ENCODE measurements around the gene PALB2.
"Not testable (repeated sequence)": the region's sequence is repeated elsewhere in the genome, so short reads cannot be mapped to it uniquely, and the experiment has no call there.

The PALB2 gene

DNA sequence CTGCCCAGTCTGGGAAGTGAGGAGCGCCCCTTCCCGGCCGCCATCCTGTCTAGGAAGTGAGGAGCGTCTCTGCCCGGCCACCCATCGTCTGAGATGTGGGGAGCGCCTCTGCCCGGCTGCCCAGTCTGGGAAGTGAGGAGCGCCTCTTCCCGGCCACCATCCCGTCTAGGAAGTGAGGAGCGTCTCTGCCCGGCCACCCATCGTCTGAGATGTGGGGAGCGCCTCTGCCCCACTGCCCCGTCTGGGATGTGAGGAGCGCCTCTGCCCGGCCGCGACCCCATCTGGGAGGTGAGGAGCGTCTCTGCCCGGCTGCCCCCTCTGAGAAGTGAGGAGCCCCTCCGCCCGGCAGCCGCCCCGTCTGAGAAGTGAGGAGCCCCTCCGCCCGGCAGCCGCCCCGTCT, 57.8 kb downstream of the PALB2 start:
- in situ Hi-C loops (cut with MboI; ENCODE audit: low sequenced_read_pairs); H3K4me1 ChIP-seq; H3K27me3 ChIP-seq (ENCODE audit: low read depth); H3K9me3 ChIP-seq; DNase-seq (ENCODE audit: low spot score in 2 of 2); H3K4me3 ChIP-seq: not testable (repeated sequence)
- peaks cover 79% of the 10 kb centered on the region for H3K36me3 ChIP-seq (replicated peaks)

GRCh38 chr16:23581764-23582163, 59.3 kb downstream of the PALB2 start:
- Histone ChIP-seq H3K9me3 (no peaks in the 10 kb centered on the region), H3K4me3 (no peak overlapping the region), H3K36me3 (replicated peaks) (peaks cover 75% of the 10 kb centered on the region), H3K27me3 (ENCODE audit: low read depth) (no peaks in the 10 kb centered on the region), H3K4me1 (peaks cover 7% of the 10 kb centered on the region)
- DNase-seq (ENCODE audit: low spot score in 2 of 2): no peak
- in situ Hi-C loops (cut with MboI; ENCODE audit: low sequenced_read_pairs): no loop called here

DNA sequence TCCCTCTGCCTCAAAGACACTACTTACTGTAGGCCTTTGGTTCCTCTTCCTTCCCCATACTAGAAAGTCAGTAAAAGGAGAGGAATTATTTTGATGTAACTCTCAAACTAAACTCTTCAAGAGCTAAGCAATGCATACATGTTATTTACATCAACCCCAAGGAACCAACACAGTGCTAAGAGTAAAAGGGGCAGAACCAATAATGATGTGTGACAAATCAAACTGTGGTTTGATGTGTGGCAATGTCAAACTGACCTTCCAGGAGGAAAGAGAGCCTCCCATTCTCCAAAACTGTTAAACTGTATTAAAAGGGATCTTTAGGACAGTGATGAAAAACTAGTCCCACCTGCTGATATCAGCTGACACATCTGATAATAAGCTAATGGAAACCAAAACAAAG, 60.7 kb downstream of the PALB2 start:
- no peak for DNase-seq (ENCODE audit: low spot score in 2 of 2)
- no peak overlapping the region for H3K4me3 ChIP-seq
- peaks cover 7% of the 10 kb centered on the region for H3K4me1 ChIP-seq
- H3K27me3 ChIP-seq (ENCODE audit: low read depth): no peaks in the 10 kb centered on the region
- in situ Hi-C loops (cut with MboI; ENCODE audit: low sequenced_read_pairs): no loop called here
- no peaks in the 10 kb centered on the region for H3K9me3 ChIP-seq
- H3K36me3 ChIP-seq (replicated peaks): peaks cover 62% of the 10 kb centered on the region

DNA sequence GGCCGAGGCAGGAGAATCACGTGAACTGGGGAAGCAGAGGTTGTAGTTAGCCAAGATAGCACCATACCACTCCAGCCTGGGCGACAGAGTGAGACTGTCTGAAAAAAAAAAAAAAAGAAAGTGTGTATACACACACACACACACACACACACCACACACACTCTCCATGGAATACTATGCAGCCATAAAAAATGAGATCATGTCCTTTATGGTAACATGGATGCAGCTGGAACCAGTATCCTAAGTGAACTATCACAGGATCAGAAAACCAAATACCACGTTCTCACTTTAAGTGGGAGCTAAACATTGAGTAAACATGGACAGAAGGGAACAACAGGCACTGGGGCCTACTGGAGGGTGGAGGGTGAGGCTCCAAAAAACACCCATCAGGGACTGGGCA, 61.7 kb downstream of the PALB2 start:
- no peak overlapping the region for H3K4me3 ChIP-seq
- H3K9me3 ChIP-seq: no peaks in the 10 kb centered on the region
- no peaks in the 10 kb centered on the region for H3K27me3 ChIP-seq (ENCODE audit: low read depth)
- in situ Hi-C loops (cut with MboI; ENCODE audit: low sequenced_read_pairs): no loop called here
- H3K4me1 ChIP-seq: peaks cover 7% of the 10 kb centered on the region
- peaks cover 52% of the 10 kb centered on the region for H3K36me3 ChIP-seq (replicated peaks)
- DNase-seq (ENCODE audit: low spot score in 2 of 2): no peak

DNA sequence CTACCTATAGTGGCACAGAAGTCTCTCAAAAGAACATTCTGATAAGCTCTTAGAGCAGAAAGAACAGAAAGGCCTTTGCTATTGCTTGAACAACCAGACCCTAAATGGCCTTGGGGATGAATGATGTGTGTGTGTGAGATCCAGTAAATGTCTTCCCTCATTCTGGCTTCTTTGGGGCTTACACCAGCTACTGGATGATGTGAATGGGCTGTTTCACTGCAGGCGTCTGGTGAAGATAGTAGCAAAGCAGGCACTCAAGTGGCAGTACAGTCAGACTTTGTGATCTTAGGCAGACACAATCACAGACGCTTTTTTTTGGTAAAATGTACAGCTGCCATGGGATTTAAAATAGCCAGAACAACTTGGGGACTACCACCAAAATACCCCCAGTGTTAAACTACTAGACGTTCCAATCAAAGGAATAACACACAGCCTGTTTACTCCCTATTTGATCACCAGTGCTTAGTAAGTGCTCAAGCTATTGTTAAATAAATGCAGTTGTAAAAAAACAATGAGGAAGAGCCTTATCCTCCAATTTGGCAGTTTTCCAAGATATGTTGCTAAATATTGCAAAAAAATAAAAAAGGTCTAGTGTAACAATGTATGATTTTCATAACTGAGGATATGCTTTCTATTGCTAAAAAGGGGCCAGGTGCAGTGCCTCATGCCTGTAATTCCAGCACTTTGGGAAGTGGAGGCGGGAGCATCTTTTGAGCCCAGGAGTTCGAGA, 62.8 kb downstream of the PALB2 start:
- peak in 1 of 2 experiments; percentile 45 for DNase-seq (ENCODE audit: low spot score in 2 of 2)
- Histone ChIP-seq H3K4me1 (peaks cover 7% of the 10 kb centered on the region), H3K4me3 (no peak overlapping the region), H3K27me3 (ENCODE audit: low read depth) (no peaks in the 10 kb centered on the region), H3K9me3 (no peaks in the 10 kb centered on the region), H3K36me3 (replicated peaks) (peaks cover 60% of the 10 kb centered on the region)
- in situ Hi-C loops (cut with MboI; ENCODE audit: low sequenced_read_pairs): no loop called here

DNA sequence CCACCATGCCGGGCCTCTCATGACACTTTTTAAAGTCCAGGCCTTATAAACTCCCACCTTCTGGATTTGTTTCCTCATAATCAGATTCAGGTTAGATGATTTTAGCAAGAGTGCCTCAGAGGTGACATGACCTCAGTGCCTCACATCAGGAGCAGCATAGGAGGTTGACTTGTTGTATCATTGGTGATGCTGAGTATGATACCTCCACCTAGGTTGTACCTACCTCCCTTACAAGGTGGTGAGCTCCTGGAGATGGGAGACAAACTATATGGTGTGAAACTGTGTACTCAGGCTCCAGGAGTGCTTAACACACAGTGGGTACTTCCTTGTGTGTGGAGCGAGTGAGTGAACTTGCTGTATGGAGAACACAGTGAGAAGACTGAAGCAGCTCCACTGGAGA, 63.6 kb downstream of the PALB2 start:
- Histone ChIP-seq H3K4me3 (no peak overlapping the region), H3K9me3 (no peaks in the 10 kb centered on the region), H3K4me1 (peaks cover 7% of the 10 kb centered on the region), H3K27me3 (ENCODE audit: low read depth) (no peaks in the 10 kb centered on the region), H3K36me3 (replicated peaks) (peaks cover 66% of the 10 kb centered on the region)
- in situ Hi-C loops (cut with MboI; ENCODE audit: low sequenced_read_pairs): no loop called here
- DNase-seq (ENCODE audit: low spot score in 2 of 2): no peak

GRCh38 chr16:23575834-23576233, 65.3 kb downstream of the PALB2 start:
- H3K36me3 ChIP-seq (replicated peaks): peaks cover 58% of the 10 kb centered on the region
- H3K4me1 ChIP-seq: peaks cover 7% of the 10 kb centered on the region
- no peaks in the 10 kb centered on the region for H3K9me3 ChIP-seq
- H3K27me3 ChIP-seq (ENCODE audit: low read depth): no peaks in the 10 kb centered on the region
- no peak overlapping the region for H3K4me3 ChIP-seq
- in situ Hi-C loops (cut with MboI; ENCODE audit: low sequenced_read_pairs): no loop called here
- no peak for DNase-seq (ENCODE audit: low spot score in 2 of 2)

DNA sequence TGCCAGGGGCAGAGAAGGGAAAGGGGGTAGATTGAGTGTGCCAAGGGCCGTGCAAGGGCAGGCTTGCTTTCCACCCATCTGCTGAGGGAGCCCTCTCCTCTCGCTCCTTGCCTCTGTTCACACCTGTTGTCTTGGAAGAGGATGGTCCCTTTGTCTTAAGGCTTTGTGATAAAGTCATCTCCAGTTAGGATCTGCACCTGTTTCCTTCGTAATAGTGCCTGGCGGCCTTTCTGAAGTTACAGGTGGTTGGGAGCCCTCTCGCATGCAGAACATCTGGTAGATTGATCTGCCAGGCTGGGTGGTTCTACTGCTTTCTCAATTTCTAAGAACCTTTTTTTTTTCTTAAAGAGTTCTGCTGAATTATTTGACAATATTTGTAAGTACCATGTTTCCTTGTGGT, 67.3 kb downstream of the PALB2 start:
- H3K9me3 ChIP-seq: no peaks in the 10 kb centered on the region
- no peaks in the 10 kb centered on the region for H3K27me3 ChIP-seq (ENCODE audit: low read depth)
- H3K4me3 ChIP-seq: no peak overlapping the region
- H3K4me1 ChIP-seq: peaks cover 7% of the 10 kb centered on the region
- in situ Hi-C loops (cut with MboI; ENCODE audit: low sequenced_read_pairs): no loop called here
- DNase-seq (ENCODE audit: low spot score in 2 of 2): no peak
- H3K36me3 ChIP-seq (replicated peaks): peaks cover 56% of the 10 kb centered on the region

DNA sequence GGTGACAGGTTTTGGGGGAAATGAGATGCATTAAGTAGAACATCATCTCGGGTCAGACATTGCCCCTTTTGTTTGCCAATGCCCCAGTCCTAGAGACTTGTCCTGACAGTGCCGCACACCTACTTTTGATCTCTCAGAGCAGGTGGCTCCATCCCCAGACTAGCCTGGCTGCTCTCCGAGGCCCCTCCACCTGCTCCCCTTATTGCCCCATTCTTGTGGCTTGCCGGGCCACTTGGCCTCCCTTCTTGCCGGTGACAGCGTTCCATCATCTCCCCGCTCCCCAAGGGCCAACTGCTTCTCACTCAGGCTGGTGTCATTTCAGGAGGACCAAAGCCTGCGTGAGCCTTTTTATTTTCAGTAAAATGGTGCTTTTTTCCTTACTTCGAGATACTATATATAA, 68.7 kb downstream of the PALB2 start:
- Histone ChIP-seq H3K4me3 (no peak overlapping the region), H3K36me3 (replicated peaks) (peaks cover 59% of the 10 kb centered on the region), H3K9me3 (no peaks in the 10 kb centered on the region), H3K4me1 (no peaks in the 10 kb centered on the region), H3K27me3 (ENCODE audit: low read depth) (no peaks in the 10 kb centered on the region)
- in situ Hi-C loops (cut with MboI; ENCODE audit: low sequenced_read_pairs): no loop called here
- no peak for DNase-seq (ENCODE audit: low spot score in 2 of 2)

DNA sequence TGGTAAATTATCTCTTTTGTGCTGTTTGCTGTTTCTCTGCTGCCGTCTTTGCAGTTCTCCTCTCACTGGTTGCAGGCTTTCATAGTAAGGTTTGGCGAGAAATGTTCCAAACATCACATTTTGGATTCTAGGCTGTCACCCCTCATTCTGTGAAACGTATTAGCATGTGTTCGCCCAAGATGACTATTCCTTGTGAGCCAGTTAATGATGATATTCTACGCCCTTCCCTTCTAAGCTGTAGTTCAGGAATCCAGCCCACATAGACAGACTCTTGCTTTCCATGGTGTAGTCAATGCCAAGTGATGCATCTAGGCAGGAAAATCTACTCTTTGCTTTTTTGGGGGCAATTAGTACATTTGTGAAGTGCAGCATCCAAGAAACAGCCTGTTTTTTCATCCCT, 69.2 kb downstream of the PALB2 start:
- H3K36me3 ChIP-seq (replicated peaks): peaks cover 60% of the 10 kb centered on the region
- DNase-seq (ENCODE audit: low spot score in 2 of 2): no peak
- in situ Hi-C loops (cut with MboI; ENCODE audit: low sequenced_read_pairs): no loop called here

DNA sequence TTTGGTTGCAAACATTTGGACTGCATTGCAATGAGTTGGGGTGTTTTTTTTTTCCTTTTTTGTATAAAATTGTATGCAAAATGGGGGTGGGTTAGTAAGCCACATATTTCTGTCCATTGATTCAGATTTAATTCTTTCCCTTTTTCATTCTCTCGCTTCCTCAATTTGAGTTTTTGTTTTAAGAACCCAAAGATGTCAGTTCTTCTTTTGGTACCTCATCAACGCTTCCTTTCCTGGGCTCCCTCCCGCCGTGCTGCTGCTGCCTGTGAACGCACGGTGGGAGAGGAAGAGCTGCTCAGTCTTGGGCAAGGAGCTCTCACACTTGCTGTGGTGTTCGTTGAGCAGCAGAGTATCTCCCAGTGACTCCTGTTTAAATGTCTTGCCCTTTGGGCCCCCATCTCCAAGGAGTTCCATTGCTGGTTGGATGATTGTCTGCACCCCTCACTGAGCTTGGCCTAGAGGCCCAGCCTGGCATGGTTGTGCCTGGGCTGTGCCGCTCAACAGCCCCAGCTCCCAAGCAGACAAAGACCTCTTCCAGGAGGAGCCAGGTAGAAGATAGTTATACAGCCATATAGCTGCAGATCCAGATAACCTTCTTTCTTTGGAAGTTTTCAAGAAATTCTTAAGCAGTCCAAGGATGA, 70.0 kb downstream of the PALB2 start:
- Histone ChIP-seq H3K4me1 (no peaks in the 10 kb centered on the region), H3K4me3 (no peak overlapping the region), H3K9me3 (no peaks in the 10 kb centered on the region), H3K27me3 (ENCODE audit: low read depth) (no peaks in the 10 kb centered on the region), H3K36me3 (replicated peaks) (peaks cover 66% of the 10 kb centered on the region)
- DNase-seq (ENCODE audit: low spot score in 2 of 2): no peak
- in situ Hi-C loops (cut with MboI; ENCODE audit: low sequenced_read_pairs): no loop called here

More for the DNA sequence above, 69.2 kb downstream of the PALB2 start:
- Histone ChIP-seq H3K4me1 (no peaks in the 10 kb centered on the region), H3K9me3 (no peaks in the 10 kb centered on the region), H3K27me3 (ENCODE audit: low read depth) (no peaks in the 10 kb centered on the region), H3K4me3 (no peak overlapping the region)

- Histone ChIP-seq H3K36me3 (replicated peaks) (peaks cover 77% of the 10 kb centered on the region), H3K27me3 (ENCODE audit: low read depth) (no peaks in the 10 kb centered on the region), H3K4me3 (no peak overlapping the region), H3K4me1 (no peaks in the 10 kb centered on the region), H3K9me3 (no peaks in the 10 kb centered on the region)
- in situ Hi-C loops (cut with MboI; ENCODE audit: low sequenced_read_pairs): no loop called here
- DNase-seq (ENCODE audit: low spot score in 2 of 2): no peak
Observed at GRCh38 chr16:23567602-23568001, 73.5 kb downstream of the PALB2 start.

DNA sequence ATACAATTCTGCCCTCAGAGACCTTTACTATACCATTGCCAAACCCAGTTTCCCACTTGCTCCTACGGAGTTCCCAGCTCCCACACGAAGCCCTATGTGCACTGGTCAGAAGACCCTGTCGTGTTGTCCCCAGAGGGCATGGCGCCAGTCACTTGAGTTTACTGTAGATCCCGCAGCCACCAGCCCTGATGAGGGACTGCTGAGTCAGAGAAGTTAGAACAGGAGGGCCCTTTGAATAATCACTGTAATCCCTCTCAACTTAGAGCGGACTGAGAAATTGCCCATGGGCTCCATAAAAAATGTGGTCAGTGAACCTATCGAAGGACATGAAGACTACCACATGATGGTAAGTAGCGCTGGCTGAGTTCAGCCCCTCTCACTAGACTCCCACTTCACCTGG, 74.4 kb downstream of the PALB2 start:
- Histone ChIP-seq H3K4me3 (no peak overlapping the region), H3K9me3 (no peaks in the 10 kb centered on the region), H3K4me1 (no peaks in the 10 kb centered on the region), H3K36me3 (replicated peaks) (peaks cover 84% of the 10 kb centered on the region), H3K27me3 (ENCODE audit: low read depth) (no peaks in the 10 kb centered on the region)
- in situ Hi-C loops (cut with MboI; ENCODE audit: low sequenced_read_pairs): no loop called here
- DNase-seq (ENCODE audit: low spot score in 2 of 2): no peak

DNA sequence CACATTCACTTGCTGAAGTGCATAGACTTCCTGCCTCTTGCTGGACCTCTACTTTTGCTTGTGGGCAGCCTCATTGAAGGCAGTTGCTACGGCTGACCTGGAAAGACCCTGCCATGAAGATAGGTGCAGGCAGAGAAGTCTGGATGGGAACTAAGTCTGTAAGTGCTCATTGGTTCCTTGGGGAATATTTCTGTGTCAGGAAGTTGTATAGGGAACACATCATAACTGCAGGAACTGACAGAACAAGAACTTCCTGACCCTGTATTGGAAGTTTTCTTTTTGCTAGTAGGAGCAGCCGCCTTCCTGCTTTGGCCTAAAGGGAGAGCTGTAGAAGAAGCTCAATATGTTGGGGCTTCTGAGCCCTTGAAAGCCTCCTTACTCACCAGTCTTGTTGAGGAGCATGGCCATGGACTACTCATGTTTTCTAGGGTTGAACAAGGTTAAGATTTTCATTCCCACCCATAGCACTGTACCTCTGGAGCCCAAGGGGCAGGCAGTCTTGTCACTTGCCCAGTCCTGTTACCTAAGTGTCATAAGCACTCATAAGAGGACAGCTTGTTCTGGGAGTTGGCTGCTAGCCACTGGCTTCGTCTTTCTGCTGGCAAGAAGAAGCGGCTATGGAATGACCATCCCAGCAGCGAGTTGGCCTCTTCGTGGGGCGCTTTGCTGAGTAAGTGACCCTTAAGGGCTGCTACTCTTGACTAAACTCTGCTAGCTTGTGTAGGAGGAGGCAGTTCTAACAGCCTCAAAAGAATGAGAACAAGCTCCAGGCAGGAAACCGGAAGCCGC, 76.3 kb downstream of the PALB2 start:
- no peaks in the 10 kb centered on the region for H3K4me1 ChIP-seq
- in situ Hi-C loops (cut with MboI; ENCODE audit: low sequenced_read_pairs): no loop called here
- peaks cover 87% of the 10 kb centered on the region for H3K36me3 ChIP-seq (replicated peaks)
- no peak for DNase-seq (ENCODE audit: low spot score in 2 of 2)
- no peaks in the 10 kb centered on the region for H3K27me3 ChIP-seq (ENCODE audit: low read depth)
- no peak overlapping the region for H3K4me3 ChIP-seq
- H3K9me3 ChIP-seq: no peaks in the 10 kb centered on the region

Data from HAP-1 (cell line).